RWPE1 (cell line): ENCODE data around the gene COX6A1.

Experiments
- CTCF ChIA-PET: fragments of 350-600 bp; sonication (Branson Sonifier 250); formaldehyde crosslinking; extraction: SDS; loops from one replicate; lab custom pipeline; 2021; lab: Yijun Ruan, JAX
- POLR2A ChIA-PET: fragments of 400-600 bp; formaldehyde crosslinking; extraction: SDS; loops from one replicate; lab custom pipeline; 2020; ENCODE audit warnings: antibody characterized with exemption; ENCODE audit not compliant: low non-redundant PET; lab: Yijun Ruan, JAX
- DNase-seq: peaks from one replicate; pipeline ENCODE4 v3.0.0; 2012; ENCODE audit warnings: low spot score
- H3K27ac ChIP-seq: fragments of 450-650 bp; 2 replicates; pipeline ENCODE4 v1.5.1; 2017
- CTCF ChIP-seq: fragments of 450-650 bp; conservative IDR thresholded peaks from 2 replicates; pipeline ENCODE4 v1.5.1; 2017; ENCODE audit warnings: low read depth, mild to moderate bottlenecking

COX6A1 gene

GRCh38 chr12:120437735-120438494 is at the start of gene COX6A1:
Gene COX6A1, plus strand, starts transcription at chr12:120438113. Its CDS starts 14 bp downstream, at chr12:120438127.
- ChIA-PET CTCF (interaction anchor here (0.7 kb wide), 1 partner anchor 210 kb away, joined by 6 read pairs; no protein-coding TSS in a partner anchor), POLR2A (interaction anchor here (0.9 kb wide), 1 partner anchor 37 kb away, joined by 3 read pairs; no protein-coding TSS in a partner anchor)
- peak; percentile 33 for TF ChIP-seq CTCF
- H3K27ac ChIP-seq: peak within 1 kb of the TSS; percentile 82
- peak; percentile 99 for DNase-seq

- CTCF ChIA-PET: interaction anchor here (0.7 kb wide), 1 partner anchor 485 kb away, joined by 3 read pairs; no protein-coding TSS in a partner anchor
- no peak for TF ChIP-seq CTCF
- POLR2A ChIA-PET: interaction anchor here (0.7 kb wide), 1 partner anchor 261 kb away, joined by 3 read pairs; no protein-coding TSS in a partner anchor
- no peak overlapping the region for H3K27ac ChIP-seq
- DNase-seq: no peak
Observed at GRCh38 chr12:120388691-120389481, 49.0 kb upstream of the COX6A1 start.

- H3K27ac ChIP-seq: no peak overlapping the region
- ChIA-PET CTCF (interaction anchor here (0.6 kb wide), 1 partner anchor 822 kb away, joined by 4 read pairs; no protein-coding TSS in a partner anchor), POLR2A (no interaction called here)
- DNase-seq: no peak
- TF ChIP-seq CTCF: no peak
Observed at GRCh38 chr12:120390540-120391120, 47.3 kb upstream of the COX6A1 start.

- CTCF ChIA-PET: no interaction called here
Observed at GRCh38 chr12:120394483-120395367, 43.2 kb upstream of the COX6A1 start.

DNA sequence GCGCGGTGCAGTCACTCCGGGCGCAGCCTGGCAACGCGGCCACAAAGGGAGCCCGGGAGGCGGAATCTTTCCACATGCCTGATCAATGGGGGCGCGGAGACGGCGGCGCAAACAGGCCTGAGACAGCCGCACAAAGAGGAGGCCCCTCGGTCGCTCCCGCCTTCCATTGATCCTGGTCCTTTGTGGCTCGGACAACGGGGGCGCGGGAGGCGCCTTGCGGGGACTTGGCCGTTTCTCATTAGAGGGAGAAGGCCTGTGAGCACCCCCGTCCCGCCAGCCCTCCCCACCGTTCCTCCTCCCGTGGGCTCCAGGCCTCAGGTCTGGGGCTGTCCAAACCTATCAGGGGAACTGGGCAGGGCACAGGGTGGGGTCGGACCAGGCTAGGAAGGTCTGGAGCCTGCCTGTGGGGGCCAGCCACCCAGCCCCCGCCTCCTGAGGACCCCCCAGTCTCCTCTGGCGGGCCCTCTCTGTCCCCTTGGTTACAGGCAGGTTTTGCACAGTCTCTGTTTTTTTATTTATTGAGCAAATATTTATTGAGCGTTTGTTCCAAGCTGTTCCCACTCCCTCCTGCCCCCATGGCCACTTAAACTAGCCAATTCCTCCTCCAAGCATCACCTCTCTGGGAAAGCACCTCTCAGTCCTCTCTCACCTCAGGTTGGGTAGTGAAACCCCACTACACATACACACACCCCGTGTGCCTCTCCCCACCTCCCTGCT is 39.9 kb upstream of the COX6A1 start:
- CTCF ChIA-PET: interaction anchor here (0.6 kb wide), 2 partner anchors 25 to 249 kb away, joined by 3 read pairs; no protein-coding TSS in a partner anchor
- TF ChIP-seq CTCF: no peak
- DNase-seq: no peak
- no peak overlapping the region for H3K27ac ChIP-seq
- POLR2A ChIA-PET: no interaction called here

More at GRCh38 chr12:120394483-120395367, 43.2 kb upstream of the COX6A1 start:
- peak; percentile 20 for DNase-seq
- POLR2A ChIA-PET: no interaction called here
- no peak for TF ChIP-seq CTCF
- no peak overlapping the region for H3K27ac ChIP-seq
